H1 (cell line): ENCODE results near the gene SEC23IP. TPM values are rescaled to one million over a fixed set of nuclear protein-coding genes. Genes with fewer than 3 reads are reported as not detected.

Experiments
- CTCF ChIA-PET: fragments of 300-600 bp; sonication (Branson Sonifier 250); formaldehyde crosslinking; loops from one replicate; lab custom pipeline; 2021; ENCODE audit not compliant: partially characterized antibody; lab: Charles Lee
- POLR2A ChIA-PET: fragments of 300-600 bp; sonication (Branson Sonifier 250); formaldehyde crosslinking; loops from one replicate; lab custom pipeline; 2021; ENCODE audit warnings: inconsistent platforms; ENCODE audit not compliant: partially characterized antibody; lab: Charles Lee
- DNase-seq, 2 experiments: peaks; one replicate each; pipeline versions ENCODE4 v3.0.0 to v3.0.0-alpha.2; 2010 to 2022; ENCODE audit warnings: low spot score in 2 of 2, low read depth in 1 of 2, mixed read lengths in 1 of 2
- FAIRE-seq: peaks from 2 replicates; lab custom pipeline; 2011; peaks lifted over from hg19 to GRCh38; lab: Jason Lieb, UNC
- H2AFZ ChIP-seq: 2 replicates; pipeline ENCODE4 v1.8.1; 2012; ENCODE audit warnings: low read length, inconsistent platforms
- H2AK5ac ChIP-seq: 2 replicates; pipeline ENCODE4 v1.6.1; 2013; ENCODE audit warnings: low read depth, low read length
- H2BK120ac ChIP-seq: replicated peaks from 2 replicates; pipeline ENCODE3; 2013; ENCODE audit warnings: low read depth, low read length, inconsistent platforms
- H2BK12ac ChIP-seq: 2 replicates; pipeline ENCODE4 v1.6.1; 2013; ENCODE audit warnings: low read depth, low read length
- H2BK15ac ChIP-seq: 2 replicates; pipeline ENCODE4 v1.6.1; 2013; ENCODE audit warnings: low read length
- H2BK20ac ChIP-seq: 2 replicates; pipeline ENCODE4 v1.6.1; 2013; ENCODE audit warnings: low read length
- H2BK5ac ChIP-seq: 2 replicates; pipeline ENCODE4 v1.6.1; 2013; ENCODE audit warnings: low read depth, low read length
- H3K14ac ChIP-seq: 2 replicates; pipeline ENCODE4 v1.6.1; 2013; ENCODE audit warnings: inconsistent platforms; ENCODE audit not compliant: insufficient read length
- H3K18ac ChIP-seq: 2 replicates; pipeline ENCODE4 v1.6.1; 2013; ENCODE audit warnings: low read length; ENCODE audit errors: extremely low read depth
- H3K23ac ChIP-seq: 2 replicates; pipeline ENCODE4 v1.6.1; 2013; ENCODE audit warnings: inconsistent platforms; ENCODE audit not compliant: insufficient read length
- H3K23me2 ChIP-seq: 2 replicates; pipeline ENCODE4 v1.6.1; 2013; ENCODE audit warnings: low read depth, low read length
- H3K27ac ChIP-seq: 2 replicates; pipeline ENCODE4 v1.6.1; 2011; ENCODE audit warnings: low read depth, low read length, inconsistent platforms
- H3K27me3 ChIP-seq, 4 experiments: replicated peaks in 1 of 4; 1 replicate in 1 of 4; 2 replicates in 3 of 4; pipeline versions ENCODE4 v1.6.1 to v1.8.1; 2011 to 2013; ENCODE audit warnings: low read length in 3 of 4, mild to moderate bottlenecking in 3 of 4, inconsistent platforms in 2 of 4, mixed read lengths in 2 of 4, moderate library complexity in 1 of 4; ENCODE audit not compliant: control insufficient read depth in 3 of 4, insufficient read depth in 3 of 4; ENCODE audit errors: extremely low read depth in 1 of 4
- H3K36me3 ChIP-seq, 4 experiments: 2 replicates each; pipeline versions ENCODE4 v1.6.1 to v1.8.1; 2011 to 2013; ENCODE audit warnings: mild to moderate bottlenecking in 4 of 4, low read length in 3 of 4, moderate library complexity in 2 of 4, control low read depth in 1 of 4, inconsistent platforms in 1 of 4; ENCODE audit not compliant: insufficient read depth in 4 of 4, control insufficient read depth in 2 of 4
- H3K4ac ChIP-seq: replicated peaks from 2 replicates; pipeline ENCODE3; 2013; ENCODE audit warnings: low read length, low read depth, mixed read lengths, inconsistent platforms; ENCODE audit not compliant: insufficient read length
- H3K4me1 ChIP-seq, 4 experiments: replicated peaks in 1 of 4; 1 replicate in 1 of 4; 2 replicates in 3 of 4; pipeline versions ENCODE4 v1.6.1 to v1.8.1; 2011 to 2013; ENCODE audit warnings: low read length in 3 of 4, inconsistent platforms in 2 of 4, mixed read lengths in 1 of 4; ENCODE audit not compliant: insufficient read depth in 4 of 4, control insufficient read depth in 3 of 4
- H3K4me2 ChIP-seq, 2 experiments: 2 replicates each; pipeline versions ENCODE4 v1.6.1 to v1.8.1; 2011 to 2013; ENCODE audit warnings: low read depth in 2 of 2, low read length in 2 of 2, control low read depth in 1 of 2, inconsistent platforms in 1 of 2, mild to moderate bottlenecking in 1 of 2; ENCODE audit not compliant: insufficient read depth in 1 of 2
- H3K4me3 ChIP-seq, 4 experiments: fragments of 200-600, 300-600 bp in 1 of 4; sonication (generic), shearing (Covaris generic), sonication (Bioruptor Twin) in 1 of 4; 2 replicates each; pipeline versions ENCODE4 v1.5.1 to v1.8.1; 2011 to 2016; ENCODE audit warnings: low read length in 4 of 4, low read depth in 3 of 4, control low read depth in 2 of 4, inconsistent platforms in 2 of 4, mild to moderate bottlenecking in 2 of 4, mixed read lengths in 1 of 4, moderate library complexity in 1 of 4; ENCODE audit not compliant: insufficient read depth in 2 of 4; ENCODE audit errors: extremely low read depth in 1 of 4
- H3K56ac ChIP-seq: replicated peaks from 2 replicates; pipeline ENCODE3; 2013; ENCODE audit warnings: low read depth, mild to moderate bottlenecking, mixed read lengths, low read length, inconsistent platforms; ENCODE audit not compliant: insufficient read length
- H3K79me1 ChIP-seq: 2 replicates; pipeline ENCODE4 v1.6.1; 2013; ENCODE audit warnings: low read depth, low read length, control low read depth
- H3K79me2 ChIP-seq, 2 experiments: 2 replicates each; pipeline versions ENCODE4 v1.6.1 to v1.8.1; 2012 to 2013; ENCODE audit warnings: low read length in 2 of 2, mild to moderate bottlenecking in 2 of 2, inconsistent platforms in 1 of 2; ENCODE audit not compliant: insufficient read depth in 2 of 2, control insufficient read depth in 1 of 2
- H3K9ac ChIP-seq, 4 experiments: replicated peaks in 1 of 4; 1 replicate in 1 of 4; 2 replicates in 3 of 4; pipeline versions ENCODE4 v1.6.1 to v1.8.1; 2011 to 2013; ENCODE audit warnings: low read depth in 3 of 4, low read length in 3 of 4, control low read depth in 2 of 4, mild to moderate bottlenecking in 2 of 4, moderate library complexity in 2 of 4, inconsistent platforms in 1 of 4; ENCODE audit errors: extremely low read depth in 1 of 4
- H3K9me3 ChIP-seq, 2 experiments: 2 replicates each; pipeline versions ENCODE4 v1.6.1 to v1.8.1; 2012 to 2013; ENCODE audit warnings: mild to moderate bottlenecking in 2 of 2, moderate library complexity in 2 of 2, control low read depth in 1 of 2, inconsistent platforms in 1 of 2, low read depth in 1 of 2, low read length in 1 of 2, mixed read lengths in 1 of 2; ENCODE audit not compliant: insufficient read depth in 2 of 2
- H4K20me1 ChIP-seq, 2 experiments: replicated peaks in 1 of 2; 2 replicates each; pipeline versions ENCODE3 to v1.8.1; 2011 to 2013; ENCODE audit warnings: inconsistent platforms in 2 of 2, low read length in 2 of 2, mild to moderate bottlenecking in 1 of 2; ENCODE audit not compliant: insufficient read depth in 2 of 2, control insufficient read depth in 1 of 2
- H4K5ac ChIP-seq: 2 replicates; pipeline ENCODE4 v1.6.1; 2013; ENCODE audit warnings: low read length, low read depth, mixed read lengths, inconsistent platforms; ENCODE audit not compliant: insufficient read length
- H4K8ac ChIP-seq: 2 replicates; pipeline ENCODE4 v1.8.0; 2013; ENCODE audit warnings: mild to moderate bottlenecking, moderate library complexity, low read length, inconsistent platforms; ENCODE audit not compliant: insufficient read depth; ENCODE audit errors: extremely low read depth
- H4K91ac ChIP-seq: replicated peaks from 2 replicates; pipeline ENCODE3; 2013; ENCODE audit warnings: low read length, mixed read lengths, inconsistent platforms; ENCODE audit not compliant: insufficient read length
- KDM1A ChIP-seq: fragments of 200-600, 300-600 bp; sonication (generic); IDR thresholded peaks from 2 replicates; pipeline ENCODE4 v1.7.1; 2016; ENCODE audit warnings: mild to moderate bottlenecking, low read length, borderline replicate concordance
- WGBS, 2 experiments: shearing (Covaris generic) in 1 of 2; methylation state at CpG; one replicate each; pipeline versions ENCODE4 v1.1.6 to v1.1.7; 2013 to 2015; ENCODE audit warnings: low lambda C conversion rate in 2 of 2, mixed read lengths in 2 of 2, inconsistent platforms in 1 of 2, low coverage in 1 of 2, missing lambda C conversion rate in 1 of 2; ENCODE audit not compliant: insufficient replicate concordance in 2 of 2, insufficient coverage in 1 of 2, insufficient read length in 1 of 2; ENCODE audit errors: extremely low coverage in 1 of 2, missing lambda C conversion rate in 1 of 2; 5-methylcytosine and 5-hydroxymethylcytosine counted together
- polyA plus RNA-seq, 7 experiments: library from polyadenylated mRNA; depleted of rRNA in 3 of 7; stranded (reverse) in 5 of 7; unstranded in 2 of 7; fragments of >200 nt in 5 of 7; fragments of 200-250 nt in 2 of 7; gene quantifications; 1 replicate in 5 of 7; 2 replicates in 1 of 7; 4 replicates in 1 of 7; pipeline versions ENCODE4 v1.2.1 to v1.2.3, GENCODE V29; 2011 to 2013; ENCODE audit warnings: missing spikeins in 2 of 7, mixed read lengths in 2 of 7
- total RNA-seq: library from RNA; stranded (reverse); fragmentation: NEBNext Ultra II Directional; extraction: Animal tissue kit (Norgen Biotek cat#: 25700); gene quantifications from 2 replicates; pipeline ENCODE4 v1.2.1, GENCODE V29; 2021

SEC23IP gene
- total and polyA plus RNA-seq, 2 of the 8 experiments (the other 6 are each of a cell fraction or from before 2014, with no cell fraction given) = 29.0 to 105 TPM

GRCh38 chr10:119970963-119971362 lies 78.4 kb downstream of the SEC23IP start:
- no peak for FAIRE-seq
- no peak overlapping the region for H3K56ac ChIP-seq
- H4K91ac ChIP-seq = no peak overlapping the region
- WGBS, 2 experiments = 86% methylated on average over 1 of the region's 1 CpG; no CpG with 5 or more reads in 1 of the 2 experiments
- no peaks in the 10 kb centered on the region for H3K79me1 ChIP-seq
- no peak overlapping the region for H3K4me3 ChIP-seq
- no peak overlapping the region for H3K18ac ChIP-seq
- no peak overlapping the region for H3K4me2 ChIP-seq
- H2BK12ac ChIP-seq = no peak overlapping the region
- no peak for TF ChIP-seq KDM1A
- H3K36me3 ChIP-seq = no peaks in the 10 kb centered on the region
- H3K4me1 ChIP-seq = no peaks in the 10 kb centered on the region
- ChIA-PET POLR2A (no interaction called here), CTCF (no interaction called here)
- H2AFZ ChIP-seq = no peak overlapping the region
- no peaks in the 10 kb centered on the region for H3K27me3 ChIP-seq
- H3K14ac ChIP-seq = no peak overlapping the region
- no peak overlapping the region for H4K8ac ChIP-seq
- H3K23me2 ChIP-seq = no peaks in the 10 kb centered on the region
- H3K9me3 ChIP-seq = 0 out of 4 replicates have a peak, but pooled peaks cover 0 to 7% of the 10 kb centered on the region in 2 experiments
- no peak overlapping the region for H2BK20ac ChIP-seq
- H2AK5ac ChIP-seq = no peak overlapping the region
- no peak overlapping the region for H3K23ac ChIP-seq
- H3K27ac ChIP-seq = no peak overlapping the region
- no peak overlapping the region for H2BK5ac ChIP-seq
- H3K4ac ChIP-seq = no peak overlapping the region
- H4K5ac ChIP-seq = no peak overlapping the region
- no peak overlapping the region for H3K9ac ChIP-seq
- no peak overlapping the region for H2BK120ac ChIP-seq
- no peak overlapping the region for H2BK15ac ChIP-seq
- no peaks in the 10 kb centered on the region for H4K20me1 ChIP-seq
- no peak for DNase-seq
- H3K79me2 ChIP-seq = no peaks in the 10 kb centered on the region
